NOMO-1 treated with dmso at 0.1 percent for 144 hours (cell line): ENCODE data around the gene CC2D2B.
"Not testable (repeated sequence)": the region's sequence is repeated elsewhere in the genome, so short reads cannot be mapped to it uniquely, and the experiment has no call there.

Source experiments
- DNase-seq: peaks from one replicate; lab custom pipeline; 2025; ENCODE audit not compliant: unreplicated experiment; lab: John Stamatoyannopoulos, UW

CC2D2B gene

GRCh38 chr10:96021332-96021731 lies 113.6 kb downstream of the CC2D2B start:
- DNase-seq: no peak

- no peak for DNase-seq
These were observed 115.0 kb downstream of the CC2D2B start for GRCh38 chr10:96022739-96023138.

GRCh38 chr10:96023168-96023567 lies 115.4 kb downstream of the CC2D2B start:
- DNase-seq: no peak

- DNase-seq: no peak
These were observed 117.8 kb downstream of the CC2D2B start for GRCh38 chr10:96025566-96025965.

- no peak for DNase-seq
These were observed 126.8 kb downstream of the CC2D2B start for GRCh38 chr10:96034625-96035024.

- DNase-seq: no peak
These were observed 131.0 kb downstream of the CC2D2B start for GRCh38 chr10:96038476-96039387.

GRCh38 chr10:96041146-96041545 lies 133.4 kb downstream of the CC2D2B start:
- DNase-seq: no peak

GRCh38 chr10:96043033-96043892 lies 135.5 kb downstream of the CC2D2B start, which contains the start of gene CCNJ:
Gene CCNJ, plus strand, starts transcription at chr10:96043583. Its CDS starts 811 bp downstream, at chr10:96044394.
- DNase-seq: peak; percentile 76

- peak; percentile 19 for DNase-seq
These were observed 136.3 kb downstream of the CC2D2B start for GRCh38 chr10:96043893-96044715.

GRCh38 chr10:96044736-96045135 lies 137.0 kb downstream of the CC2D2B start:
- DNase-seq: peak; percentile 20

- DNase-seq: no peak
These were observed 138.8 kb downstream of the CC2D2B start for GRCh38 chr10:96046546-96046945.

- DNase-seq: no peak
These were observed 139.4 kb downstream of the CC2D2B start for GRCh38 chr10:96047004-96047649.

- not testable (repeated sequence) for DNase-seq
These were observed 140.2 kb downstream of the CC2D2B start for GRCh38 chr10:96047925-96048324.

- DNase-seq: no peak
These were observed 141.6 kb downstream of the CC2D2B start for GRCh38 chr10:96049340-96049739.

GRCh38 chr10:96053985-96054384 lies 146.2 kb downstream of the CC2D2B start:
- DNase-seq: no peak

- no peak for DNase-seq
These were observed 149.0 kb downstream of the CC2D2B start for GRCh38 chr10:96056787-96057186.

GRCh38 chr10:96061232-96061631 lies 153.5 kb downstream of the CC2D2B start:
- no peak for DNase-seq

GRCh38 chr10:96072674-96073073 lies 164.9 kb downstream of the CC2D2B start:
- no peak for DNase-seq

- no peak for DNase-seq
These were observed 165.9 kb downstream of the CC2D2B start for GRCh38 chr10:96073722-96074121.

GRCh38 chr10:96074776-96075175 lies 167.0 kb downstream of the CC2D2B start:
- no peak for DNase-seq
